OCI-M2 (cell line): ENCODE results near the gene RASSF6.
"Not testable (repeated sequence)": the region's sequence is repeated elsewhere in the genome, so short reads cannot be mapped to it uniquely, and the experiment has no call there.

ENCODE experiments used
- DNase-seq: peaks from one replicate; lab custom pipeline; 2025; ENCODE audit not compliant: unreplicated experiment; lab: John Stamatoyannopoulos, UW

Gene RASSF6

GRCh38 chr4:73620115-73620792 is at the start of gene RASSF6:
TSS of gene RASSF6 (minus strand) at chr4:73620436. CDS start at chr4:73611795, 8,641 bp downstream.
- DNase-seq = no peak

GRCh38 chr4:73669410-73670183 is 49.4 kb upstream of the RASSF6 start:
- no peak for DNase-seq

- DNase-seq = no peak
Measured at GRCh38 chr4:73668782-73669201, 48.6 kb upstream of the RASSF6 start.

DNA sequence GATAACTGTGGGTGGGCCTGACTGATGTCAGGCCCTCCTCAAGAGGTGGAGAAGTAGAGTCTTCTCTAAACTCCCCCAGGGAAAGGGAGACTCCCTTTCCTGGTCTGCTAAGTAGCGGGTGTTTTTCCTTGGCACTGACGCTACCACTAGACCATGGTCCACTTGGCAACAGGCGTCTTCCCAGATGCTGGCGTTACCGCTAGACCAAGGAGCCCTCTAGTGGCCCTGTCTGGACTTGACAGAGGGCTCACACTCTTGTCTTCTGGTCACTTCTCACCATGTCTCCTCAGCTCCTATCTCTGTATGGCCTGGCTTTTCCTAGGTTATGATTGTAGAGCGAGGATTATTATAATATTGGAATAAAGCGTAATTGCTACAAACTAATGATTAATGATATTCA is 45.7 kb upstream of the RASSF6 start:
- not testable (repeated sequence) for DNase-seq

GRCh38 chr4:73664470-73664869 is 44.2 kb upstream of the RASSF6 start:
- no peak for DNase-seq

- DNase-seq = no peak
Measured at GRCh38 chr4:73663576-73663975, 43.3 kb upstream of the RASSF6 start.

DNA sequence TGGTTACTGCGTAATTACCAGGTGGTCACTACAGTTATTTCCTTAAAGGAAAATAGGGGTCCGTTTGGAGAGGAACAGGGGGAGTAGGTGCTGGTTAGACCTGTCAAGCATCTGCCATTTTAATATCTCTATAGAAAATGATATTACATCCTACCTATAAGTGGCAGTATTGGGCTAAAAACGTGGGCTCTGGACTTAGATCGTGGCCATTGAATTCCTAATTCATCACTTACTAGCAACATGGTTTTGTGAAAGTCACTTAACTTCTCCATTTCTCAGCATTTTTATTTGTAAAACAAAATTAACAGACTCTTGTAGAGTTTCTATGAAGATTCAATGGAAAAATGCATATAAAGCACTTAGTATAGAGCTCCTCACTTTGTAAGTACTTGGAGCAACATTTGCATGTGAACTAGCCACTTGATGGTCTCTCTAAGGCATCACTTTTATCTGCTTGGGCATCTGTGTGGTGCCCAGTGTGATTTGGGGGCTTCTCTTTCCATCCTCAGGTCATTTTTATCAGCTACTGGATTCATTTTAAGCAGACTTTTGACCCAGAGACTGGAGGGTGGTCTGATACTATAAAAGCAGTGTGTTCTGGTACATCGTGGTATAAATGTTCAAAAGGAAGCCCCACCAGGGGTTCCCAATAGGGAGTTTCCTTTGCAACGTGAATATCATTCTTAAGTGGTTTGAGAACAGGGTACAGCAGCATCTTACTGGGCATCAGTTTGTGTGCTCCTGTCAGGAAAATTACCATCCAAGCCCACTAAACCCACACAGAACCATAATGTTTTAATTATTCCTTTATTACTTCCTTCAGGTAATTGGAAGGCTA is 42.7 kb upstream of the RASSF6 start:
- DNase-seq = no peak

- peak; percentile 1 for DNase-seq
Measured at GRCh38 chr4:73661646-73662119, 41.4 kb upstream of the RASSF6 start.

DNA sequence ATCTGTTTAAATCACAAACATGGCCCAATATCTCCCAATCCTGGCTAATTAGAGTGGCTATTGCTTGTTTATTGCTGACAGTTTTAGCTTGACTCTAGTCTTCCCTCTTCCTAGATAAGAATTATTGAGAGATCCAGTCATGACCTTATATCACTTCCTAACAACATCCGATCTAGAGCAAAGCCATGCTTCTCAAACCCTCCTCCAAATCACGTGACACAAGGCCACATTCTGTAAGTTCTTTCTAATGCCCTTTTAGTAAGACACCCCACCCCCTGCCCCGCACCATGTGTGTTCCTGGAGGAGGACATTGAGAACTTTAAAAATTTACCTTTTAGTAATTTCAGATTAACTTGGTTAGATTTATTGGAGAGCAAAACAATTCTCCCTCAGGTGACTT is 40.6 kb upstream of the RASSF6 start:
- no peak for DNase-seq

DNA sequence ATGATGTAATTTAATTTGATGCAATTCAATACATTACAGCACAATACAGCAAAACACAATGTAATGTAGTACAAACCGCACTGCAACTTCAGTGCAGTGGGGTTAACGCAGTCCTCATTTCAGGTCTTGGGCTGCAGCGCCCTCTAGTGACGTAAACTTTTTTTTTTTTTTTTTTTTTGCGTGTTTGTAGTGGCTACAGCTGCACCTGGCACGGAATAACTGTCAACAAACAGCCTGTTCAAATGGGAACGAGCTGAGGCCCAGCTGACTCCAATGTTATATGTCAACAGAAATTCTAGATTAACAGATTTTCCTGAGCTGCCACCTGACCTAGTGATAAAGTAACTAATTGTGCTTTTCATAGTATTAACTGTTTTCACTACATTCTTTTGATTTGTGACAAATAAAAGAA is 33.5 kb upstream of the RASSF6 start:
- DNase-seq = peak; percentile 5

DNA sequence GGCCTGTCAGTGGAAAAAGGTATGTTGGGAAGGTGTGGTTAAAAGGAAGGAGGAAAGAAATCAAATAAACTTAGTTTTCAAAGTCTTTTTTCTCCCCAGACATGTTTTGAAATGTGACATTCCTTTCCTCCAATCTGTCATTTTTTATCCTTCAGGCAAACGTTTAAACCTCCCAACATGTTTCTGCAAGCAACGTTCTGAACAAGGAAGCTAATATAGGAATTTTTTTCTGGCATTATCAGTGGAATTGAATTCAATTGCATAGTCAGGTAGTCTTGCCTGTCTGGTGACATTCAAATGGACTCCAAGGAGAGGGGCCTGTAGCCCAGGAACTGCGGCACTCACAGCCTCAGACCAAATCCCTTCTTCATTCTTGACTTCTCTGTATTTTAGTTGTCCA is 30.0 kb upstream of the RASSF6 start:
- no peak for DNase-seq

- DNase-seq = no peak
Measured at GRCh38 chr4:73648478-73648877, 28.2 kb upstream of the RASSF6 start.

- DNase-seq = no peak
Measured at GRCh38 chr4:73646117-73646516, 25.9 kb upstream of the RASSF6 start.

DNA sequence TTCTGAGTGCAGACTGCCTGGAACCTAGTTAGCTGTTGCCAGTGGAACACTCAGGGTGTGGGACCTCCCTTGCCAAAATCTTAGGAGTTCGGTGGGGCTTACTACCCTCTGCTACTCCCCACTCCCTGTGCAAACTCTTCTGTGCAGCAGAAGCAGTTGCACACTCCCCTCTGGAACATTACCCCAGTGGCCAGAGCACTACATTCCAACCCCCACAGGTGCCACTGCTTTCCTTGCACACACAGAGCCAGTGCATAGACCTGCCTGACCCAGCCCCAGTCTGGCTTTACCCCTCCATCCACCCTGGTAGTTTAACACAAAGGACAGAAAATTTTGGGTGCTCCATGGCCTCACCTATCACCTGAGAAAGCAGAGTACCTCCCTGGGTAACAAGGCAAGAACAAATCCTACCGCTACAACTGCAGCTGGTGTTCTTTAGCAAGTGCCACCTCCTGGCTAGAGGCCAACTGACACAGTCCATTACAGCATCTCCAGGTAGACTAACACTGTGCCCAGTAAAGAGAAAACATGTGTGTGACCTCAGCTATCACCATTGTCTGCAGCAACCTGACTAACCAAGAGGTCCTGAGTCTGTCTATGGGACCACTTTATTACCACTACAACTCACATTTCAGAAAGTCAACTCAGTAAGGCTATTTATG is 11.5 kb upstream of the RASSF6 start:
- DNase-seq = no peak

DNA sequence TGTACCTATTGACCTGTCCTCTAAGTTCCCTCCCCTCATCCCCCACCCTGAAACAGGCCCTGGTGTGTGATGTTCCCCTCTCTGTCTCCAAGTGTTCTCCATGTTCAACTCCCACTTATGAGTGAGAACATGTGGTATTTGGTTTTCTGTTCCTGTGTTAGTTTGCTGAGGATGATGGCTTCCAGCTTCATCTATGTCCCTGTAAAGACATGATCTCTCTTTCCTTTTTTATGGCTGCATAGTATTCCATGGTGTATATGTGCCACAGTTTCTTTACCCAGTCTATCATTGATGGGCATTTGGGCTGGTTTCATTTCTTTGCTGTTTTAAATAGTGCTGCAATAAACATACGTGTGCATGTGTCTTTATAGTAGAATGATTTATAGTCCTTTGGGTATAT is 8.6 kb upstream of the RASSF6 start:
- DNase-seq = not testable (repeated sequence)

DNA sequence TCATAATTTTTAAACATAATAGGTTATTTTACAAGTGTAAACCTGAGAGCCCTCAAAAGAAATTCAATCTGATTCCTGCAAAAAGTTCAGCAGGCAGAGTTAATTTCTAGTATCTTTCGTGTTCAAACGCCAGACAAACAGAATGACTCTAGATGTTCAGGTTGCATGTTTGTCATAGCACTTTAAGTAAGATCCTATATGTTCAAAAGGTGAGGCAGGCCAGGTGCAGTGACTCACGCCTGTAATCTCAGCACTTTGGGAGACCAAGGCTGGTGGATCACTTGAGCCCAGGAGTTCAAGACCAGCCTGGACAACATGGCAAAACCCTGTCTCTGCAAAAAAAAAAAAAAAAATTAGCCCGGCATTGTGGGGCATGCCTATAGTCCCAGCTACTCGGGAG is 1.1 kb upstream of the RASSF6 start:
- DNase-seq = no peak

DNA sequence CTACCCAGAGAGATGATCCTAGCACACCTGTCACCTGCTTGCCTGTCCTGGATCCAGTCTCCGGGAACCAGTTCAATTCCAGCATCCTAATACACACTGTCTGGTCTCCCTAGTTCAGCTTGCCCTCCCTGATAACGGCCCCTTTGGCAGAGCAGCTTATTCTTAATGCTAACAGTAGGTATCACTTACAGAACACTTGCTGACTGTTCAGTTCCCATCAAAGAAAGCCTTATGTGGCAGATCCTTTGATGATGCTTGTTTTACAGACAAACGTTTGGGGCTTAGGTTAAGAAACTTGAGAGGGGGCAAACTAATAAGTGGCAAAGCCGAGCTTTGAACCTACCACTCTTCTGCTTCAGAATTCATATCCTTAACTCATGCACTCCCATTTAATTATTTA is 890 bp downstream of the RASSF6 start:
- no peak for DNase-seq

DNA sequence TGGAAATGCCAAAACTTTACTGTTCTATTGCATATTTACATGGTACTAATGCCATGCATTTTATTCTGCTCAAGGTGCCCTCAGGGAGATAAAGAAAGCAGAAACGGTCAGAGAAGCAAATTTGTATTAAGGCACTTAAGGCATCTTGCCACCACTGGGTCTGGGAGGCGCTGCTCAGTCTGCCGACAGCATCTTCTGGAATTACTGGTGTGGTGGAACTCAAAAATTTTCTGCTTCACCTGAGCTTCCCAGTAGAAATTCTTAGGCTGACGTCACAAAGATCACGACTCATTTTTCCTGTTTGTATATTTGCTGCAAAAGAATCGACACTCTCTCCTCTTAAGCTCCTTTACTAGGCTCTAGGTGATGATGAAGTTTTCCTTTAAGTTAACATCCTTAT is 3.0 kb downstream of the RASSF6 start:
- DNase-seq = no peak

GRCh38 chr4:73615613-73616012 is 4.6 kb downstream of the RASSF6 start:
- DNase-seq = no peak

DNA sequence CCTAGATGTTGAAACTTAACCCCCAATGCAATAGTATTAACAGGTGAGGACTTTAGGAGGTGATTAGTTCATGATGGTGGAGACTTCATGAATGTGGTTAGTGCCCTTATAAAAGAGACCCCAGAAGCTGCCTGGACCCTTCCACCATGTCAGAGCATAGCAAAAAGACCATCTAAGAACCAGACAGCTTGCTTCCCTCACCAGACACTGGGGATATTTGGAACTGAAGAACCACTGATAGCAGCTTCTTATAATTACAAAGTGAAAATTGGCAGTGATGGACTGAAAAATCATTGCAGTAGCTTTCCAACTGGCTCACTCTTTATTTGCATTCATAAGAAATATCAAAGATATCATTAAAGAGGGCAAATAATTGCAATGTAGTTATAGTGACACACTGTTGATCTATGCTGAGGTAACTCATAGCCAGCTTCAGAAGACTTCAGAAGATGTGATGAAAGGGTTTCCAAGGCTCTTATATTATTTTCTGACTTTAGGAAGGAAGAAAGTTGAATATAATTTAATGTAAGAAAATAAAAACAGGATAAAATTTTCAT is 5.8 kb downstream of the RASSF6 start:
- DNase-seq = no peak

- no peak for DNase-seq
Measured at GRCh38 chr4:73613130-73613529, 7.1 kb downstream of the RASSF6 start.
